HEK293 (cell line): ENCODE measurements around the gene NFYB.

Experiments
- CTCF ChIA-PET: fragments of 350-600 bp; formaldehyde crosslinking; extraction: SDS; loops from one replicate; lab custom pipeline; 2021; ENCODE audit warnings: antibody characterized with exemption; lab: Yijun Ruan, JAX
- POLR2A ChIA-PET: fragments of 300-600 bp; formaldehyde crosslinking; extraction: SDS; loops from one replicate; lab custom pipeline; 2020; ENCODE audit warnings: antibody characterized with exemption, inconsistent platforms; lab: Yijun Ruan, JAX
- H3K27ac ChIP-seq: fragments of 200-500 bp; sonication (Bioruptor generic); 2 replicates; pipeline ENCODE4 v1.5.1; 2014; ENCODE audit warnings: low read depth, low read length, control low read depth, inconsistent platforms; ENCODE audit errors: extremely low read depth
- H3K36me3 ChIP-seq, 2 experiments: fragments of 200-500 bp in 1 of 2; sonication (Bioruptor generic) in 1 of 2; 1 replicate in 1 of 2; 2 replicates in 1 of 2; pipeline ENCODE4 v1.5.1; 2014 to 2017; ENCODE audit warnings: inconsistent platforms in 2 of 2, low read length in 2 of 2; ENCODE audit not compliant: control insufficient read depth in 2 of 2, insufficient read depth in 1 of 2
- H3K4me1 ChIP-seq: fragments of 200-500 bp; sonication (Bioruptor generic); 2 replicates; pipeline ENCODE4 v1.5.1; 2014; ENCODE audit warnings: mild to moderate bottlenecking, low read length, inconsistent platforms; ENCODE audit not compliant: control insufficient read depth, insufficient read depth
- H3K4me3 ChIP-seq: 2 replicates; pipeline ENCODE4 v1.5.1; 2011; ENCODE audit warnings: low read depth, mild to moderate bottlenecking, control low read depth, low read length, moderate library complexity
- H3K9me3 ChIP-seq: fragments of 200-500 bp; sonication (Bioruptor generic); 2 replicates; pipeline ENCODE4 v1.5.1; 2014; ENCODE audit warnings: low read depth, low read length, inconsistent platforms; ENCODE audit not compliant: control insufficient read depth, insufficient read depth
- KLF16 ChIP-seq: fragments of 450-650 bp; formaldehyde crosslinking; IDR thresholded peaks from 2 replicates; pipeline ENCODE4 v1.5.1; 2017; ENCODE audit warnings: missing biosample characterization, missing genetic modification characterization
- OSR2 ChIP-seq: fragments of 450-650 bp; formaldehyde crosslinking; IDR thresholded peaks from 2 replicates; pipeline ENCODE4 v1.5.1; 2016; ENCODE audit warnings: missing biosample characterization, missing genetic modification characterization
- ZBTB48 ChIP-seq: fragments of 450-650 bp; formaldehyde crosslinking; IDR thresholded peaks from 2 replicates; pipeline ENCODE4 v1.5.1; 2016; ENCODE audit warnings: missing biosample characterization, missing genetic modification characterization
- ZNF146 ChIP-seq: fragments of 450-650 bp; formaldehyde crosslinking; IDR thresholded peaks from 2 replicates; pipeline ENCODE4 v1.5.1; 2016; ENCODE audit warnings: missing biosample characterization, missing genetic modification characterization
- ZNF155 ChIP-seq: fragments of 450-650 bp; formaldehyde crosslinking; IDR thresholded peaks from 2 replicates; pipeline ENCODE4 v1.5.1; 2016; ENCODE audit warnings: missing biosample characterization, missing genetic modification characterization
- ZNF169 ChIP-seq: fragments of 450-650 bp; formaldehyde crosslinking; IDR thresholded peaks from 2 replicates; pipeline ENCODE4 v1.5.1; 2016; ENCODE audit warnings: missing biosample characterization, missing genetic modification characterization
- ZNF174 ChIP-seq: fragments of 450-650 bp; formaldehyde crosslinking; IDR thresholded peaks from 2 replicates; pipeline ENCODE4 v1.5.0; 2017; ENCODE audit warnings: missing biosample characterization, mild to moderate bottlenecking, missing genetic modification characterization
- ZNF221 ChIP-seq: fragments of 450-650 bp; formaldehyde crosslinking; IDR thresholded peaks from 2 replicates; pipeline ENCODE4 v1.5.1; 2017; ENCODE audit warnings: missing biosample characterization, missing genetic modification characterization, borderline replicate concordance
- ZNF404 ChIP-seq: fragments of 450-650 bp; formaldehyde crosslinking; IDR thresholded peaks from 2 replicates; pipeline ENCODE4 v1.5.1; 2017; ENCODE audit warnings: missing biosample characterization, missing genetic modification characterization
- ZNF561 ChIP-seq: fragments of 450-650 bp; IDR thresholded peaks from 2 replicates; pipeline ENCODE4 v1.5.1; 2018; ENCODE audit warnings: missing biosample characterization, missing genetic modification characterization, borderline replicate concordance
- ZNF777 ChIP-seq: fragments of 450-650 bp; formaldehyde crosslinking; IDR thresholded peaks from 2 replicates; pipeline ENCODE4 v1.5.1; 2017; ENCODE audit warnings: missing biosample characterization, missing genetic modification characterization, borderline replicate concordance
- ZNF792 ChIP-seq: fragments of 450-650 bp; formaldehyde crosslinking; IDR thresholded peaks from 2 replicates; pipeline ENCODE4 v1.5.1; 2016; ENCODE audit warnings: missing biosample characterization, missing genetic modification characterization
- ZNF843 ChIP-seq: fragments of 450-650 bp; formaldehyde crosslinking; IDR thresholded peaks from 2 replicates; pipeline ENCODE4 v1.5.1; 2016; ENCODE audit warnings: missing biosample characterization, missing genetic modification characterization
- TF ChIP-seq, protein P1 (sequence below): fragments of 450-650 bp; formaldehyde crosslinking; IDR thresholded peaks from 2 replicates; pipeline ENCODE4 v1.5.1; 2016; ENCODE audit warnings: missing biosample characterization, missing genetic modification characterization
- TF ChIP-seq, protein P2 (sequence below): fragments of 450-650 bp; formaldehyde crosslinking; IDR thresholded peaks from 2 replicates; pipeline ENCODE4 v1.5.1; 2016; ENCODE audit warnings: missing biosample characterization, missing genetic modification characterization
- TF ChIP-seq, protein P3 (sequence below): fragments of 450-650 bp; formaldehyde crosslinking; conservative IDR thresholded peaks from 2 replicates; pipeline ENCODE4 v1.5.1; 2016; ENCODE audit warnings: low read depth, missing biosample characterization, missing genetic modification characterization
- TF ChIP-seq, protein P4 (sequence below): fragments of 450-650 bp; formaldehyde crosslinking; IDR thresholded peaks from 2 replicates; pipeline ENCODE4 v1.5.1; 2016; ENCODE audit warnings: missing biosample characterization, missing genetic modification characterization, borderline replicate concordance
- TF ChIP-seq, protein P5 (sequence below): fragments of 450-650 bp; formaldehyde crosslinking; IDR thresholded peaks from 2 replicates; pipeline ENCODE4 v1.5.1; 2017; ENCODE audit warnings: missing biosample characterization, mild to moderate bottlenecking, missing genetic modification characterization, moderate library complexity
- TF ChIP-seq, protein P6 (sequence below): fragments of 450-650 bp; formaldehyde crosslinking; IDR thresholded peaks from 2 replicates; pipeline ENCODE4 v1.5.1; 2016; ENCODE audit warnings: missing biosample characterization, missing genetic modification characterization

The NFYB gene

DNA sequence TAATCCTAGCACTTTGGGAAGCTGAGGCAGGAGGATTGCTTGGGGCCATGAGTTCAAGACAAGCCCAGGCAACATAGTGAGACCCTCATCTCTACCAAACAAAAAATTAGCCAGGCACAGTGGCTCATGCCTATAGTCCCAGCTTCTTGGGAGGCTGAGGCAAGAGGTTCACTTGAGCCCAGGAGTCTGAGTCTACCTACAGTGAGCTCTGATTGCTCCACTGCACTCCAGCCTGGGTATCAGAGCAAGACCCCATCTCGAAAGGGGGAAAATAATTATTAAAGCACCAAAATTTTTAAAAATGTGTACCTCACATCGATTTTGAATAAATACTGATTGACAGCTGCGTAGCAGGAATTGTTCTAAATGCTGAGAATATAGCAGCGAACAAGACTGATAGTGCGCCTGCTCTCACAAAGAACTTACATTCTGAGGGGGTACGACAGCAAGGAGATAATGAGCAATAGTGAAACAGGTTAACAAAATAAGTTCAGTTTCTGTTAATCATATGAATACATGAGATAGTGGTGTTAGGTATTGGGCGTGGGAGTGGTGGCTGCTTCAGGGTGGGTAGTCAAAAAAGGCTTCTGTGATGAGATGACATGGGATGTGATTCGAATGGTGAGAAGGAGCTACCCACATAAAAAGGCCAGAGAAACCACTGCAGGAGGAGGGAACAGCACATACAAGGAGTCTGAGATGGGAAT lies 54.1 kb downstream of the NFYB start (continued):
- TF ChIP-seq, protein P1, sequence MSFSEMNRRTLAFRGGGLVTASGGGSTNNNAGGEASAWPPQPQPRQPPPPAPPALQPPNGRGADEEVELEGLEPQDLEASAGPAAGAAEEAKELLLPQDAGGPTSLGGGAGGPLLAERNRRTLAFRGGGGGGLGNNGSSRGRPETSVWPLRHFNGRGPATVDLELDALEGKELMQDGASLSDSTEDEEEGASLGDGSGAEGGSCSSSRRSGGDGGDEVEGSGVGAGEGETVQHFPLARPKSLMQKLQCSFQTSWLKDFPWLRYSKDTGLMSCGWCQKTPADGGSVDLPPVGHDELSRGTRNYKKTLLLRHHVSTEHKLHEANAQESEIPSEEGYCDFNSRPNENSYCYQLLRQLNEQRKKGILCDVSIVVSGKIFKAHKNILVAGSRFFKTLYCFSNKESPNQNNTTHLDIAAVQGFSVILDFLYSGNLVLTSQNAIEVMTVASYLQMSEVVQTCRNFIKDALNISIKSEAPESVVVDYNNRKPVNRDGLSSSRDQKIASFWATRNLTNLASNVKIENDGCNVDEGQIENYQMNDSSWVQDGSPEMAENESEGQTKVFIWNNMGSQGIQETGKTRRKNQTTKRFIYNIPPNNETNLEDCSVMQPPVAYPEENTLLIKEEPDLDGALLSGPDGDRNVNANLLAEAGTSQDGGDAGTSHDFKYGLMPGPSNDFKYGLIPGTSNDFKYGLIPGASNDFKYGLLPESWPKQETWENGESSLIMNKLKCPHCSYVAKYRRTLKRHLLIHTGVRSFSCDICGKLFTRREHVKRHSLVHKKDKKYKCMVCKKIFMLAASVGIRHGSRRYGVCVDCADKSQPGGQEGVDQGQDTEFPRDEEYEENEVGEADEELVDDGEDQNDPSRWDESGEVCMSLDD (tag by site-specific recombination) = no peak
- TF ChIP-seq ZNF155 (tag by site-specific recombination) (no peak), ZNF221 (tag by site-specific recombination) (no peak), KLF16 (no peak)
- TF ChIP-seq, protein P2, sequence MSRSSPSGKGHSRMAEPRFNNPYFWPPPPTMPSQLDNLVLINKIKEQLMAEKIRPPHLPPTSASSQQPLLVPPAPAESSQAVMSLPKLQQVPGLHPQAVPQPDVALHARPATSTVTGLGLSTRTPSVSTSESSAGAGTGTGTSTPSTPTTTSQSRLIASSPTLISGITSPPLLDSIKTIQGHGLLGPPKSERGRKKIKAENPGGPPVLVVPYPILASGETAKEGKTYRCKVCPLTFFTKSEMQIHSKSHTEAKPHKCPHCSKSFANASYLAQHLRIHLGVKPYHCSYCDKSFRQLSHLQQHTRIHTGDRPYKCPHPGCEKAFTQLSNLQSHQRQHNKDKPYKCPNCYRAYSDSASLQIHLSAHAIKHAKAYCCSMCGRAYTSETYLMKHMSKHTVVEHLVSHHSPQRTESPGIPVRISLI (tag by site-specific recombination) = no peak
- TF ChIP-seq, all 188 proteins: peak for 0

DNA sequence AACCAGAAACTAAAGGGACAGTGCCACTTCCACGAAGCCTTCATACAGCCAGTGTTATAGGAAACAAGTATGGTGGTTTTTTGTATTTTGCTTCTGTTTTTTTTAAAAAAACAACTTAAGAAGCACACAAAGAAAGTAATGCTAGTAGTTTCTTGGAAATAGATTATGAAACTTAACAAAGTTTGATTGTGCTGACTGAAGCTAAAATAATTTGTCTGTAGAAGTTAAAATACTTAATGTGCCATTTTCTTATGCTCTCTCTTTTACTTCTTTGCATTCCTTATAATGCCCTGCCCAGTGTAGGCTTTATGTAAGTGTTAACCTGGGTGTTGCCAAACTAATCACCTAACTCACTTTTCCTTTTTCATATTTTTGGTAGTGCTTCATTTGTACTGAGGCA lies 57.2 kb downstream of the NFYB start:
- Histone ChIP-seq H3K4me3 (no peak overlapping the region), H3K9me3 (no peaks in the 10 kb centered on the region), H3K36me3 (peaks cover 29 to 43% of the 10 kb centered on the region in 2 experiments), H3K4me1 (no peaks in the 10 kb centered on the region), H3K27ac (no peak overlapping the region)
- POLR2A ChIA-PET = no interaction called here
- CTCF ChIA-PET = no interaction called here
- TF ChIP-seq ZNF169 (tag by site-specific recombination) = no peak
- TF ChIP-seq, protein P3, sequence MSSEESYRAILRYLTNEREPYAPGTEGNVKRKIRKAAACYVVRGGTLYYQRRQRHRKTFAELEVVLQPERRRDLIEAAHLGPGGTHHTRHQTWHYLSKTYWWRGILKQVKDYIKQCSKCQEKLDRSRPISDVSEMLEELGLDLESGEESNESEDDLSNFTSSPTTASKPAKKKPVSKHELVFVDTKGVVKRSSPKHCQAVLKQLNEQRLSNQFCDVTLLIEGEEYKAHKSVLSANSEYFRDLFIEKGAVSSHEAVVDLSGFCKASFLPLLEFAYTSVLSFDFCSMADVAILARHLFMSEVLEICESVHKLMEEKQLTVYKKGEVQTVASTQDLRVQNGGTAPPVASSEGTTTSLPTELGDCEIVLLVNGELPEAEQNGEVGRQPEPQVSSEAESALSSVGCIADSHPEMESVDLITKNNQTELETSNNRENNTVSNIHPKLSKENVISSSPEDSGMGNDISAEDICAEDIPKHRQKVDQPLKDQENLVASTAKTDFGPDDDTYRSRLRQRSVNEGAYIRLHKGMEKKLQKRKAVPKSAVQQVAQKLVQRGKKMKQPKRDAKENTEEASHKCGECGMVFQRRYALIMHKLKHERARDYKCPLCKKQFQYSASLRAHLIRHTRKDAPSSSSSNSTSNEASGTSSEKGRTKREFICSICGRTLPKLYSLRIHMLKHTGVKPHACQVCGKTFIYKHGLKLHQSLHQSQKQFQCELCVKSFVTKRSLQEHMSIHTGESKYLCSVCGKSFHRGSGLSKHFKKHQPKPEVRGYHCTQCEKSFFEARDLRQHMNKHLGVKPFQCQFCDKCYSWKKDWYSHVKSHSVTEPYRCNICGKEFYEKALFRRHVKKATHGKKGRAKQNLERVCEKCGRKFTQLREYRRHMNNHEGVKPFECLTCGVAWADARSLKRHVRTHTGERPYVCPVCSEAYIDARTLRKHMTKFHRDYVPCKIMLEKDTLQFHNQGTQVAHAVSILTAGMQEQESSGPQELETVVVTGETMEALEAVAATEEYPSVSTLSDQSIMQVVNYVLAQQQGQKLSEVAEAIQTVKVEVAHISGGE (tag by site-specific recombination) = no peak
- no peak for TF ChIP-seq ZNF843 (tag by site-specific recombination)
- no peak for TF ChIP-seq ZNF561 (tag by site-specific recombination)
- TF ChIP-seq ZNF777 (tag by site-specific recombination) = no peak
- TF ChIP-seq ZNF792 = no peak
- TF ChIP-seq, protein P4, sequence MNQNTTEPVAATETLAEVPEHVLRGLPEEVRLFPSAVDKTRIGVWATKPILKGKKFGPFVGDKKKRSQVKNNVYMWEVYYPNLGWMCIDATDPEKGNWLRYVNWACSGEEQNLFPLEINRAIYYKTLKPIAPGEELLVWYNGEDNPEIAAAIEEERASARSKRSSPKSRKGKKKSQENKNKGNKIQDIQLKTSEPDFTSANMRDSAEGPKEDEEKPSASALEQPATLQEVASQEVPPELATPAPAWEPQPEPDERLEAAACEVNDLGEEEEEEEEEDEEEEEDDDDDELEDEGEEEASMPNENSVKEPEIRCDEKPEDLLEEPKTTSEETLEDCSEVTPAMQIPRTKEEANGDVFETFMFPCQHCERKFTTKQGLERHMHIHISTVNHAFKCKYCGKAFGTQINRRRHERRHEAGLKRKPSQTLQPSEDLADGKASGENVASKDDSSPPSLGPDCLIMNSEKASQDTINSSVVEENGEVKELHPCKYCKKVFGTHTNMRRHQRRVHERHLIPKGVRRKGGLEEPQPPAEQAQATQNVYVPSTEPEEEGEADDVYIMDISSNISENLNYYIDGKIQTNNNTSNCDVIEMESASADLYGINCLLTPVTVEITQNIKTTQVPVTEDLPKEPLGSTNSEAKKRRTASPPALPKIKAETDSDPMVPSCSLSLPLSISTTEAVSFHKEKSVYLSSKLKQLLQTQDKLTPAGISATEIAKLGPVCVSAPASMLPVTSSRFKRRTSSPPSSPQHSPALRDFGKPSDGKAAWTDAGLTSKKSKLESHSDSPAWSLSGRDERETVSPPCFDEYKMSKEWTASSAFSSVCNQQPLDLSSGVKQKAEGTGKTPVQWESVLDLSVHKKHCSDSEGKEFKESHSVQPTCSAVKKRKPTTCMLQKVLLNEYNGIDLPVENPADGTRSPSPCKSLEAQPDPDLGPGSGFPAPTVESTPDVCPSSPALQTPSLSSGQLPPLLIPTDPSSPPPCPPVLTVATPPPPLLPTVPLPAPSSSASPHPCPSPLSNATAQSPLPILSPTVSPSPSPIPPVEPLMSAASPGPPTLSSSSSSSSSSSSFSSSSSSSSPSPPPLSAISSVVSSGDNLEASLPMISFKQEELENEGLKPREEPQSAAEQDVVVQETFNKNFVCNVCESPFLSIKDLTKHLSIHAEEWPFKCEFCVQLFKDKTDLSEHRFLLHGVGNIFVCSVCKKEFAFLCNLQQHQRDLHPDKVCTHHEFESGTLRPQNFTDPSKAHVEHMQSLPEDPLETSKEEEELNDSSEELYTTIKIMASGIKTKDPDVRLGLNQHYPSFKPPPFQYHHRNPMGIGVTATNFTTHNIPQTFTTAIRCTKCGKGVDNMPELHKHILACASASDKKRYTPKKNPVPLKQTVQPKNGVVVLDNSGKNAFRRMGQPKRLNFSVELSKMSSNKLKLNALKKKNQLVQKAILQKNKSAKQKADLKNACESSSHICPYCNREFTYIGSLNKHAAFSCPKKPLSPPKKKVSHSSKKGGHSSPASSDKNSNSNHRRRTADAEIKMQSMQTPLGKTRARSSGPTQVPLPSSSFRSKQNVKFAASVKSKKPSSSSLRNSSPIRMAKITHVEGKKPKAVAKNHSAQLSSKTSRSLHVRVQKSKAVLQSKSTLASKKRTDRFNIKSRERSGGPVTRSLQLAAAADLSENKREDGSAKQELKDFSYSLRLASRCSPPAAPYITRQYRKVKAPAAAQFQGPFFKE = no peak
- TF ChIP-seq, protein P5, sequence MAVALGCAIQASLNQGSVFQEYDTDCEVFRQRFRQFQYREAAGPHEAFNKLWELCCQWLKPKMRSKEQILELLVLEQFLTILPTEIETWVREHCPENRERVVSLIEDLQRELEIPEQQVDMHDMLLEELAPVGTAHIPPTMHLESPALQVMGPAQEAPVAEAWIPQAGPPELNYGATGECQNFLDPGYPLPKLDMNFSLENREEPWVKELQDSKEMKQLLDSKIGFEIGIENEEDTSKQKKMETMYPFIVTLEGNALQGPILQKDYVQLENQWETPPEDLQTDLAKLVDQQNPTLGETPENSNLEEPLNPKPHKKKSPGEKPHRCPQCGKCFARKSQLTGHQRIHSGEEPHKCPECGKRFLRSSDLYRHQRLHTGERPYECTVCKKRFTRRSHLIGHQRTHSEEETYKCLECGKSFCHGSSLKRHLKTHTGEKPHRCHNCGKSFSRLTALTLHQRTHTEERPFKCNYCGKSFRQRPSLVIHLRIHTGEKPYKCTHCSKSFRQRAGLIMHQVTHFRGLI = no peak
- no peak for TF ChIP-seq ZNF404
- TF ChIP-seq ZNF146 (tag by site-specific recombination) = no peak
- no peak for TF ChIP-seq OSR2 (tag by site-specific recombination)
- TF ChIP-seq, protein P6, sequence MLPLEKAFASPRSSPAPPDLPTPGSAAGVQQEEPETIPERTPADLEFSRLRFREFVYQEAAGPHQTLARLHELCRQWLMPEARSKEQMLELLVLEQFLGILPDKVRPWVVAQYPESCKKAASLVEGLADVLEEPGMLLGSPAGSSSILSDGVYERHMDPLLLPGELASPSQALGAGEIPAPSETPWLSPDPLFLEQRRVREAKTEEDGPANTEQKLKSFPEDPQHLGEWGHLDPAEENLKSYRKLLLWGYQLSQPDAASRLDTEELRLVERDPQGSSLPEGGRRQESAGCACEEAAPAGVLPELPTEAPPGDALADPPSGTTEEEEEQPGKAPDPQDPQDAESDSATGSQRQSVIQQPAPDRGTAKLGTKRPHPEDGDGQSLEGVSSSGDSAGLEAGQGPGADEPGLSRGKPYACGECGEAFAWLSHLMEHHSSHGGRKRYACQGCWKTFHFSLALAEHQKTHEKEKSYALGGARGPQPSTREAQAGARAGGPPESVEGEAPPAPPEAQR (tag by site-specific recombination) = no peak
- no peak for TF ChIP-seq ZBTB48 (tag by site-specific recombination)
- no peak for TF ChIP-seq ZNF174
